NCI-H82 treated with DMSO at 0.1 percent for 48 hours (cell line): ENCODE results near the gene ILDR2.

Source experiments
- DNase-seq: peaks from one replicate; lab custom pipeline; 2025; ENCODE audit not compliant: unreplicated experiment; lab: John Stamatoyannopoulos, UW

ILDR2 gene

GRCh38 chr1:166925810-166926478, 49.4 kb downstream of the ILDR2 start:
- no peak for DNase-seq

- no peak for DNase-seq
These were observed 50.4 kb downstream of the ILDR2 start for GRCh38 chr1:166924823-166925541.

- no peak for DNase-seq
These were observed 54.5 kb downstream of the ILDR2 start for GRCh38 chr1:166920561-166921475.

GRCh38 chr1:166918956-166919316, 56.4 kb downstream of the ILDR2 start:
- DNase-seq = no peak

GRCh38 chr1:166918088-166918955, 57.0 kb downstream of the ILDR2 start:
- no peak for DNase-seq

- no peak for DNase-seq
These were observed 59.4 kb downstream of the ILDR2 start for GRCh38 chr1:166915941-166916340.

GRCh38 chr1:166915042-166915441, 60.3 kb downstream of the ILDR2 start:
- no peak for DNase-seq

GRCh38 chr1:166914111-166914510, 61.2 kb downstream of the ILDR2 start:
- DNase-seq = no peak

GRCh38 chr1:166911624-166912023, 63.7 kb downstream of the ILDR2 start:
- no peak for DNase-seq

GRCh38 chr1:166910396-166910994, 64.8 kb downstream of the ILDR2 start:
- peak; percentile 77 for DNase-seq

GRCh38 chr1:166908942-166909341, 66.4 kb downstream of the ILDR2 start:
- DNase-seq = no peak

GRCh38 chr1:166907763-166908162, 67.6 kb downstream of the ILDR2 start:
- DNase-seq = no peak

GRCh38 chr1:166907051-166907450, 68.3 kb downstream of the ILDR2 start:
- no peak for DNase-seq

GRCh38 chr1:166906647-166907046, 68.7 kb downstream of the ILDR2 start:
- DNase-seq = no peak

GRCh38 chr1:166905900-166906299, 69.4 kb downstream of the ILDR2 start:
- DNase-seq = no peak

GRCh38 chr1:166905136-166905535, 70.2 kb downstream of the ILDR2 start:
- DNase-seq = no peak

GRCh38 chr1:166903232-166903631, 72.1 kb downstream of the ILDR2 start:
- no peak for DNase-seq

GRCh38 chr1:166902279-166902678, 73.1 kb downstream of the ILDR2 start:
- DNase-seq = no peak

- no peak for DNase-seq
These were observed 74.4 kb downstream of the ILDR2 start for GRCh38 chr1:166900987-166901386.

- DNase-seq = no peak
These were observed 75.6 kb downstream of the ILDR2 start for GRCh38 chr1:166899769-166900168.
